GM21528 (cell line): ENCODE results near the gene INPP5D.
A peak's percentile ranks its signal among the peaks of the same experiment; 100 is the strongest.
"Not testable (repeated sequence)": the region's sequence is repeated elsewhere in the genome, so short reads cannot be mapped to it uniquely, and the experiment has no call there.

Experiments
- ATAC-seq: cut with Tn5 transposase; IDR thresholded peaks from one replicate; pipeline ENCODE4 v1.9.1; 2021; ENCODE audit warnings: mild to moderate bottlenecking, moderate library complexity; ENCODE audit not compliant: unreplicated experiment, low FRiP score

Gene INPP5D

GRCh38 chr2:233059797-233060500 lies at the start of gene INPP5D:
Gene INPP5D (plus strand): TSS chr2:233060342. CDS start chr2:233060479, 137 bp downstream.
- ATAC-seq: peak; percentile 53

- no peak for ATAC-seq
Measured at GRCh38 chr2:233010569-233011267, 49.4 kb upstream of the INPP5D start.

- ATAC-seq: no peak
Measured at GRCh38 chr2:233011268-233011650, 48.9 kb upstream of the INPP5D start.

GRCh38 chr2:233011702-233012131 lies 48.4 kb upstream of the INPP5D start:
- no peak for ATAC-seq

GRCh38 chr2:233012301-233012971 lies 47.7 kb upstream of the INPP5D start:
- no peak for ATAC-seq

GRCh38 chr2:233013027-233013461 lies 47.1 kb upstream of the INPP5D start, which contains the start of gene NGEF:
Gene NGEF (minus strand): TSS chr2:233013256. CDS start chr2:232974890, 38,366 bp downstream.
- no peak for ATAC-seq

- ATAC-seq: no peak
Measured at GRCh38 chr2:233013650-233014049, 46.5 kb upstream of the INPP5D start.

- no peak for ATAC-seq
Measured at GRCh38 chr2:233015019-233015645, 45.0 kb upstream of the INPP5D start.

GRCh38 chr2:233017947-233018346 lies 42.2 kb upstream of the INPP5D start:
- ATAC-seq: no peak

- ATAC-seq: not testable (repeated sequence)
Measured at GRCh38 chr2:233019610-233020009, 40.5 kb upstream of the INPP5D start.

- no peak for ATAC-seq
Measured at GRCh38 chr2:233020454-233020853, 39.7 kb upstream of the INPP5D start.

GRCh38 chr2:233021771-233022170 lies 38.4 kb upstream of the INPP5D start:
- no peak for ATAC-seq

GRCh38 chr2:233022561-233022960 lies 37.6 kb upstream of the INPP5D start:
- no peak for ATAC-seq

- no peak for ATAC-seq
Measured at GRCh38 chr2:233023007-233023760, 37.0 kb upstream of the INPP5D start.

GRCh38 chr2:233023761-233024410 lies 36.3 kb upstream of the INPP5D start:
- ATAC-seq: no peak

- no peak for ATAC-seq
Measured at GRCh38 chr2:233025706-233026105, 34.4 kb upstream of the INPP5D start.

- ATAC-seq: no peak
Measured at GRCh38 chr2:233026198-233026813, 33.8 kb upstream of the INPP5D start.

- ATAC-seq: no peak
Measured at GRCh38 chr2:233029321-233029720, 30.8 kb upstream of the INPP5D start.
